Posterior cingulate gyrus (tissue), 11 donors: ENCODE measurements around the gene TMEM170A.
A peak's percentile ranks its signal among the peaks of the same experiment; 100 is the strongest.
"Not testable (repeated sequence)": the region's sequence is repeated elsewhere in the genome, so short reads cannot be mapped to it uniquely, and the experiment has no call there.

Experiments
- DNase-seq, 10 donors: peaks; one replicate each; pipeline versions ENCODE4 v3.0.0 to v3.0.0-alpha.2; 2020 to 2021; ENCODE audit warnings: mixed read lengths in 3 of 10
- intact Hi-C: fragments of 100-400 bp; cut with DNase I; formaldehyde crosslinking; loops from one replicate; pipeline ENCODE4 v1.15.1; 2023

The TMEM170A gene, protein sequence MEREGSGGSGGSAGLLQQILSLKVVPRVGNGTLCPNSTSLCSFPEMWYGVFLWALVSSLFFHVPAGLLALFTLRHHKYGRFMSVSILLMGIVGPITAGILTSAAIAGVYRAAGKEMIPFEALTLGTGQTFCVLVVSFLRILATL

DNA sequence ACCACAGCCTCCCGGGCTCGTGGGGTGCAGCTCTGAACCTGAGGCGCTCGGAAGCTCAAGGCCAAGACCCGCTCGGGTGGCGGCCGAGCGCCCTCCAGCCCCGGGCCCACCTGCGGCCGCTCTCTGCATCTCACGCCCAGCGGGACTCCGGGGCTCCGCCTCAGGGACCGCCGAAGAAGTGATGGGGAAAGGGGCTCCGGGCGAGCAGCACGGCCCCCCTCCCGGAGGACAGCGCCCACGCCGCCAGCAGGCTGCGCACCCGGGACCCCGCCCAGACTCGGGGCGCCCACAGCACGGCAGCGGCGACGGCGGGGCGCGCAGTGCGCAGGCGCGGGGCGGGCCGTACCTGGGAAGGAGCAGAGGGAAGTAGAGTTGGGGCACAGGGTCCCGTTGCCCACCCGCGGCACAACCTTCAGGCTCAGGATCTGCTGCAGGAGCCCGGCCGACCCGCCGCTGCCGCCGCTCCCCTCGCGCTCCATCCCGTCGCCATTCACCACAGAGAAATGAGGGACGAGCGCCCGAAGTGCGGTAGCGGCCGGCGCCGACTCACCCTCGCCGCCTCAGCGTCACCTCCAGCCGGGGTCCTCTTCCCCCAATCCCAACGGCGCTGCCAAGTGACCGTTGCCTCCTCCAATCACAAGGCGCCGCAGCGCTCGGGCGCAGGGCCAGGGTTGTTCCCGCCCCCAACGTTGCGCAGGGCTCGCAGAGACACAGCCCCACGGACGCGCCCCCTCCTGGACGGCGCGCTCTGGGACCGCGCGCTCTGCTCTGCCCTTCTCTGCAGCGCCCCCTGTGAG, at the start of gene TMEM170A:
Gene TMEM170A (minus strand): TSS at position 568 of the 797 bp plus-strand sequence. CDS start 89 bp downstream, at position 479.
- intact Hi-C loops, result loop anchor here (2.0 to 10.0 kb wide), 2 partner anchors 32 to 160 kb away; partner anchors contain the start of genes ADAT1 and CFDP1
- DNase-seq, result peak; percentile 97 to 100 (median 99)

DNA sequence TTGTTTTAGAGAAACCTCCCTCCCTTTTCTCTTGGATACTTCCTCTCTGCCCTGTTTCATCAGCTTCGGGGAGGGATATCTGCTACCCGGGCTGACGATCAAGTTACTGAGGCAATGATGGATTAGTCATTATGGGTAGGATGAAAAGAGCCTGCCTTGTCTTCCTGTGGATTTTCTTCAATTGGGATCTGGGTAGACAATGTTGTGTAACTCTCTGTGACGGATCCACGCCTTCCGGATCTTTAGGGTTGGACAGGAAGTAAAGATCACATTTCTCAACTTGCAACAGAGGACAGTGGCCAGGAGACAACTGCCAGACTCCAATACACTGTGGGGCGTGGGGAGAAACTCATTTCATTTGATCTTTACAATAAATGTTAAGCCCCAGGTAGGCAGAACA, 42.1 kb upstream of the TMEM170A start:
- no peak for DNase-seq
- intact Hi-C loops, result no loop called here

DNA sequence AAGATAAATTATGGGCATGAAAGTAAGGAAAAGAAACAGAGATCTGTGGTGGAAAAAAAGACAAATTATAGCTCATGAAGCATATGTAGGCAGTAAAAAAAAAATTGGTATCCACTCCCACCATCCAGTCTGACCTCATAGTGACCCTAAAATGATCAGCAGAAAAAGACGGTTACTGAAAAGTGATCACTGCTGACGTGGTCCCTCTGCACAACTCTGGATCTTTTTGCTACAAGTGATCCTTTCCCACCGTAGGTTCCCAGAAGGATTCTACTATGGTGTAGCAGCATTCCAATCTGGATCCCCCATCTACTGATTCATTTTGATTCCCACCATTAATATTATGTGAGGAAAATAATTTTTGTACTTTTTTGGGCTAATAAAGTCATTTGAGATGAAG, 41.6 kb upstream of the TMEM170A start:
- intact Hi-C loops, result no loop called here
- no peak for DNase-seq

DNA sequence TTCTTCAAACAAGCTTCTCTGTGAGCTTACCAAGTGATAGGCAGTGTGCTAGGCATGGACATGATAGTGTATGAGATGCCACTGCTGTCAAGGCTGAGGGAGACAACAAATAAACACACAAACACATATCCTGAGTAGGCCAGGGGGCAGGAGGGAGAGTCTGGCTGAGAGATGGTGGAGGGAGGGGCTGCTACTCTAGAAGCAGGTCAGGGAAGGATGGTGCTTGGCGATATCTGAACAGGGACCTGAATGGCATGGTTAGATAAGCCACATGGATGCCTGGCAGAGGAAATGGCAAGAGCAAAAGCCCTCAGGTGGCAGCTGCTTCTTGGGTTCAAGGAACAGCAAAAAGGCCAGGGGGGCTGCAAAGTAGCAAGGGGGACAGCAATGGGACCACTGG, 39.3 kb upstream of the TMEM170A start:
- intact Hi-C loops, result no loop called here
- no peak for DNase-seq

DNA sequence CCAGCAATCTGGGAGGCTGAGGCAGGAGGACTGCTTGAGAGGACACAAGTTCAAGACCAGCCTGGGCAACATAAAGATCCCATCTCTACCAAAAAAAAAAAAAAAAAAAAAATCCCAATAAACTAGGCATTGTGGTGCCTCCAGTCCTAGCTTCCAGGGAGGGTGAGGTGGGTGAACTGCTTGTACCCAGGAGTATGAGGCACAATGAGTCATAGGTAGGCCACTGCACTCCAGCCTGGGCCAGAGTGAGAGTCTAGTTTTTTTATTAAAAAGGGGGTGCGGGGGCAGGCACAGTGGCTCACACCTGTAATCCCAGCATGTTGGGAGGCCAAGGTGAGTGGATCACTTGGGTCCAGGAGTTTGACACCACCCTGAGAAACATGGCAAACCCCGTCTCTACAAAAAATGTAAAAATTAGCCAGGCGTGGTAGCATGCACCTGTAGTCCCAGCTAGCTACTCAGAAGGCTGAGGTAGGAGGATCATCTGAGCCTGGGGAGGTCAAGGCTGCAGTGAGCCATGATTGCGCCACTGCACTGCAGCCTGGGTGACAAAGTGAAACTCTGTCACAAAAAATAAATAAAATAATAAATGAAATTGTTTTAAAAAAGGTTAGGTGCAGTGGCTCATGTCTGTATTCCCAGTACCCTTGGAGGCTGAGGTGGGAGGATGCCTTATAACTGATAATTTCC, 38.6 kb upstream of the TMEM170A start:
- intact Hi-C loops, result no loop called here
- no peak for DNase-seq

DNA sequence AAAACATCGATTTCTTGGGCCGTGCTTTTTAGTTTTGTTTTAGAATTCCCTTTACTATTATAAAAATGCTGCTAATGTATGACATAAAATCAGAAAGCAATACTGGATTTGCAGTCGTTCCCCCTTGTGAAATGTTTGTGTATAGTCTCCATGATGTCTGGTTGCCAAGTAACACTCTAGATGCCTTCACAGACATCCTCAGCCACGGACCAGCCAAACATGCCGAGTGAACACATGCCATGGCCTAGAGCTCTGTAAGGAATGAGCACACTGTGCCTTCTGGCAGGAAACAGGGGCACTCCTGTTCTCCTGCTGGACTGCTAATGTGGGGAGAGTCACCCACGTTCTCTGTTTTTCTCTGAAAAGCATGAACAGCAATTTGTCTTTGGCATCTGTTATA, 37.3 kb upstream of the TMEM170A start:
- peak in 1 of 10 donors; percentile 18 for DNase-seq
- intact Hi-C loops, result not testable (repeated sequence)

DNA sequence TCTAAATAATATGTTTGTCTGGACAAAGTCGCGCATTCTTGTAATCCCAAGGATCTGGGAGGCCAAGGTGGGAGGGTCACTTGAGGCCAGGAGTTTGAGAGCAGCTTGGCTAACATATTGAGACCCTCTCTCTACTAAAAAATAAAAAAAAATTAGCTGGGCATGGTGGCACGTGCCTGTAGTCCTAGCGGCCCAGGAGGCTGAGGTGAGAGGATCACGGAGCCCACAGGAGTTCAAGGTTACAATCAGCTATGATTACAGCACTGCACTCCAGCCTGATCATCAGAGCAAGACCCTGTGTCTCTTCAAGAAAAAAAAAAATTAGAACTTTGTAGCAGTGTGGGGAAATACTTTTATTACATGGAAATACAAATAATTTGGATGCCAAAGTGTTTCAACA, 36.9 kb upstream of the TMEM170A start:
- intact Hi-C loops, result no loop called here
- no peak for DNase-seq

DNA sequence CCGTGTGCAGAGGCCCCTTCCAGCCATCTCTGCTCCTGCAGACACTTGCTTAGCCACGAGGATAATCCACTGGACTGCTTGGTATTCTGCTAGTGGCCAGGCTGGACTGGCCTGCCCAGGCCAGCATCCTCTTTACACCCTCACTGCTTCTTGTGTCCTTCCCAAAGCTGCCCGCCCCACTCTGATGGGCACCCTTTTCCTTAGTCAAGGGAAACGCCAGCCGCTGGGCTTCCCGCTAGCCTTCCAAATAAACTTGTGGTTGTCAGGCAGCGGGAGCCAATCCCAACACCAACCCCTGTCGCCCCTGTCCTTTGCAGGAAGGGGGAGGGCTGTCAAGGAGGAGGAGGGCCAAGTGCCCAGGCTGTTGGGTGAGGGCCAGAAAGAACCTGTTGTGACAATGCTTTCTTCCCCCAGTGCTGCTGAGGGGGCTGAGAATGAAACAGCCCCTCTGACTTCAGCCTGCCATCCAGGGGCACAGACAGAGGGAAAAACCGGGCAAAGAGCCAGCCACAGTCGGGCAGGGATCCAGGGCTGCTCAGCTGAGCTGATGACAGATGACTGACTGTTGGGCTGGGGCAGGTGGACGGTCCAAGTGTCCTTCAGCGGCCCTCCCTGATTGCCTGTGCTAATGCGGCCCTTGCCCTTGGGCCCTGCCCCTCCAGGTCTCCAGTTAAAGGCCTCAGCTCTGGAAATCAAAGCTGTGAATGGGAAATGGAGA, 34.3 kb upstream of the TMEM170A start:
- intact Hi-C loops, result not testable (repeated sequence)
- peak; percentile 59 to 96 (median 84) for DNase-seq

DNA sequence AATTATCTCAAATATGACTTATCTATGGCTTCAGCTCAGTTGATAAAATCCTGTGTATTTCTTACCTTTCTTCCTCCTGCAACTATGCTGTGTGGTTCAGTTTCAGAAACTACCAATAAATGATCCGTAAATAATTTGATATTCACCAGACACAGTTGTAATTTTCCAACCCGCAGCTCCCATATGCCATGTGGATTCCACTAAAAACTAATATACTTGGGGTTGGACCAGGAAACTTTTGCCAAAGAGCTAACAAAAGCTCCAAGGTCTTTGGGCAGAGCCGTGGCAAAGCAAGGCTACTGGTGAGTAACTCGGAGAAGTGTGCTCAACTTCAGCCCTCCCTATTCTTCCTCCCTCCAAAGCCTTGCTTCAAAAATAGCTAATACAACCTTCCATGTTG, 33.1 kb upstream of the TMEM170A start:
- intact Hi-C loops, result no loop called here

DNA sequence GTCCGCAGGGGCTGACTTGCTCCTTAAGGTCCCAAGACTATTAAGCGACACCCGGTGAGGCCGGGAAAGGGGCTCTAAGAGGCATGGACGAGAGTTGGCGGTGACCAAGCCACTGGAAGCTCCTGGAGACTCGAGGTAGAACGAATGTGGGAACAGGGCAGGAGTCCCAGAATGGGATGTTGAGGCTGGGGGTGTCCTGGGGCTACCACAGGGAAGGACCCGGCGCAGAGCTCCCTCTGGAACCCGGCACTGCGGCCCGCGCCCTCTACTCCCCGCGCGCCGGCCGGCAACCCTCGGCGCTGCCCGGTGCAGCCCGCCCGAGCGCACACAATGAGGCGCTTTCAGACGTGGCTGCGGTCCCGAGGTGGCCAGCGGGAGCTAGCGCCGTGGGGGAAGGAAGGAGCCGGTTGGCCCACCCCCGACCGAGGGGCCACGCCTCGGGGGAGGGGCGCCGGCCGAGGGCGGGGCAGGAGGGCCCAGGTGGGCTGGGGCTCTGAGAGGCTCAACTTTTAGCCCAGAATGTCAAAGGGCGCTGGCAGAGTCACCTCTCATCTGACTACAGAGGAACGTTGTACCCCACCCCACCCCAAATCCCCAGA, 30.7 kb upstream of the TMEM170A start, which contains the start of gene CHST6:
Gene CHST6 (minus strand): TSS at position 366 of the 599 bp plus-strand sequence. CDS start 15,613 bp downstream, outside the sequence.
- intact Hi-C loops, result no loop called here
- DNase-seq, result peak; percentile 45 to 95 (median 64)

More for the DNA sequence above, 33.1 kb upstream of the TMEM170A start:
- DNase-seq, result peak in 1 of 10 donors; percentile 23

DNA sequence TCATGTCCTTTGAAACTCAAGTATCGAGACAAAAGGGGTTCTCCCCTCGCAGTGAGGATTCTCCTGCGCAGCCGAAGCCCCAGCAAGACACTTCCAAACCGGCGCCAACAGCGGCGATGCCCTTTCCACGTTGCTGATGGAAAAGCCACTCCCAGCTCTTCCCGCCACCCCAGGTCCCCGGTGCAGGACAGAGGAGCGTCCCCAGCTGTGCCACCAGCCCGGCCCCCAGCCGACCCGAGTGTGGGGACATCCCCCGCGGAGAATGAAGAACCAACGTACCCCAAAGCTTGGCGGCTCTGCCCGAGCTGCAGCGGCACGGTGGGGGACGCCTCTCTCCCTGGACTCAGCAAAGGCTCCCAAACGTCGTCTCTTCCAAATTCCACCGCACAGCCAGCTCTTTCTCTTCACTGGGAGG, 30.2 kb upstream of the TMEM170A start:
- peak in 4 of 10 donors; percentile 15 to 82 (median 58) for DNase-seq
- intact Hi-C loops, result no loop called here

DNA sequence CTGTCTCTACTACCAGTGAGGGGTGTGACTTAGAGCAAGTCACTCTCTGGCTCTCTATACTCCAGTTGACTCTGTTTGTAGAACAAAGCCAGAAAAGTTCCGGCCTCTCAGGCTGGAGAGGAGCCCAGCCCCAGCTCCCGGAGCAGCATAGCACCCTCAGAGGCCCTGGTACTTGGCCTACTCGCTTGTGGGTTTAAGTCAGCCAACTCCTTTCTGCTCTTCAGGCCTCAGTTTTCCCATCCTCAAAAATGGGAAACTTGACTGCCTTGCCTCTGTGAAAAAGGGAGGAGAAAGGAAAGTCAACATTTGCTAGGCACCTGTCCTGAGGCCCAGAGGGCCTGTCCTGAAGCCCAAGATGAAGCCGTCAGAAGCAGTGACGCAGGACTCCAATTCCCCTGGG, 29.7 kb upstream of the TMEM170A start:
- peak in 2 of 10 donors; percentile 26 to 48 for DNase-seq
- intact Hi-C loops, result no loop called here

DNA sequence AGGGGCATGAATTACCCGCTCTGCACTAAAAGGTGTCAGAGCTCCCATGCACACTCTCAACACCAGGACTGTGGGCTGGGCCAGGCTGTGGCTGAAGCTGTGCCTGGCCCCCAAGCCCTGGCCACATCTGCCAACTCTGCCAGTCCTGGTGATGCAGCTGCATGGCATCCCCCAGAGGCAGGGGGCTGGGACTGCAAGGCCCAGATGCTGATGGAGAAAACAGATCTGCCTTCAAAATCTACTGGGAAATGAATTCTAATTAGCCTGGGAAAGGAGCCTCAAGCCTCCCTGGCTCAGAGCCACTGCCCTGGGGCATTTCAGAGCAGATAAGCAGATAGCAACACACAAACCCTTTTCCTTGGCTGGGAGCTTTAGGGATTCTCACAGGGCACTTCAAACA, 27.4 kb upstream of the TMEM170A start:
- intact Hi-C loops, result no loop called here
- DNase-seq, result peak; percentile 53 to 97 (median 73)

DNA sequence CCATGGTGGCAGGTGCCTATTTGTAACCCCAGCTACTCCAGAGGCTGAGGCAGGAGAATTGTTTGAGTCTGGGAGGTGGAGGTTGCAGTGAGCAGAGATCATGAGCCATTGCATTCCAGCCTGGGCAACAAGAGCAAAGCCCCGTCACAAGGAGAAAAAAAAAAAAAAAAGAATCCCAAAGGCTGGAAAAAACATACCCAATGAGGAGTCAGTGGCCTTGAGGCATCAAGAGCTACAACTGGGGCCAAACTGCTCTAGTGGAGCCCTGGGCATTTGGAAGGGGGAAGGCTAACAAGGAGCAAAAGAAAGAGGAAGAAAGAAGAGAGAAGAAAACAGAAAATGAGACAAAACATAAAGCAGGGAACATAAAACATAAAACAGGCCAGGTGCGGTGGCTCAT, 23.8 kb upstream of the TMEM170A start:
- intact Hi-C loops, result no loop called here
- DNase-seq, result no peak

DNA sequence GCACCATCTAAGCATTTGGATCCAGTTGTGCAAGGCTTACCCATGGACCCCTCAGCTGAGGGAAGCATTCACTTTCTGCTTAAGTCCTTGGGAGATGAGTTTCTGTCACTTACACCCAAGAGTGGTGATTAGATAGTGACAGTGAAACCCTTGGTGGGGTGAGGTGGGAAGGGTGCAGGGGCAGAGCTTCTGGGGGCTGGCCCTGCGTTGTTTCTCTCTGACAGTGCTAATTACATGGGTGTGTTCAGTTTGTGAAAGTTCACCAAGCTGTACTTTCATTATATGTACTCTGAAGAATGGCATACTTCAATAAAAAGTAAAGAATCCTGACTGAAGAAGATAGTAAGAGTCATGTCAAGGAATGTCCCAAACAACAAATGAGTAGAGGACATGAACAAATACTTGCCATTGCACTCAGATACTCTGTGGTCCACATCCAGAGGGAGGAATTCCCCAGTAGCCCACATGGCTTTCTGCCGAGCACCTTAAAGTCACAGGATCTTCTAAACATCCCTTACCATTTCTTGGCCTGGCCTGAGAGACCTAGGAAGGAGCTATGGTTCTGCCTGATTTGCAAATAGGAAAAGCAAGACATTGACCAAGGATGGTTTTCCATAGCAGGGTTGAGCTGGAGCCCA, 22.3 kb upstream of the TMEM170A start:
- intact Hi-C loops, result no loop called here
- DNase-seq, result no peak

DNA sequence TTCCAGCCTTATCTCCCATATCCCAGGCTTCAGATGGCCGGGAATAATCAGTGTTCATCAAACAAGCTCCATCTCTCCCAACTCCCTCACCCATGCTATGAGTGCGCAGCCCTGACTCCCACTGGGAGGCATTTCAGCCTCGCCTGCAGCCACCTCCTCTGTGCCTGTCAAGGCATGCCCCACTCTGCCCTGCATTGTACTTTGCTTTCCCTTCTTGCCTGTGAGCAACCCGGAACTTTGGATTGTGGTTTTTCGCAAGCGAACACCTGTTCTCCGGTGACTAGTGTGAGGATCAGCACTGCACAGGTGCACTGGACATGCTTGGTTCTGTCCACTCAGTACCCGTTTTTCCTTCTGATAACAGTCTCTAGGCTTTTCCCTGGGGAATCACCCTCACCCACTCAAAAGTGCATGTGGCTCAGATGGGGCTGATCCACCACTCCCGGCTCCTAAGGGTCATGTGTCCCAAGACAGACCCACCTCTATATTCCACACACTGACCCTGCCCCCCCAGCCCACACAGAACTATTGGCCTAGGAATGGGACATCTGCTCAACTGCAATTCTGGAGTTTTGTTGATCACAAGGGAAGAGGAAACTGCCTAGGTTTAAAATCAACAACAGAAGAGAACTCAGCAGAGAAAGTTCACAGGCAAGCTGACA, 21.7 kb upstream of the TMEM170A start:
- intact Hi-C loops, result no loop called here
- DNase-seq, result peak in 1 of 10 donors; percentile 25

DNA sequence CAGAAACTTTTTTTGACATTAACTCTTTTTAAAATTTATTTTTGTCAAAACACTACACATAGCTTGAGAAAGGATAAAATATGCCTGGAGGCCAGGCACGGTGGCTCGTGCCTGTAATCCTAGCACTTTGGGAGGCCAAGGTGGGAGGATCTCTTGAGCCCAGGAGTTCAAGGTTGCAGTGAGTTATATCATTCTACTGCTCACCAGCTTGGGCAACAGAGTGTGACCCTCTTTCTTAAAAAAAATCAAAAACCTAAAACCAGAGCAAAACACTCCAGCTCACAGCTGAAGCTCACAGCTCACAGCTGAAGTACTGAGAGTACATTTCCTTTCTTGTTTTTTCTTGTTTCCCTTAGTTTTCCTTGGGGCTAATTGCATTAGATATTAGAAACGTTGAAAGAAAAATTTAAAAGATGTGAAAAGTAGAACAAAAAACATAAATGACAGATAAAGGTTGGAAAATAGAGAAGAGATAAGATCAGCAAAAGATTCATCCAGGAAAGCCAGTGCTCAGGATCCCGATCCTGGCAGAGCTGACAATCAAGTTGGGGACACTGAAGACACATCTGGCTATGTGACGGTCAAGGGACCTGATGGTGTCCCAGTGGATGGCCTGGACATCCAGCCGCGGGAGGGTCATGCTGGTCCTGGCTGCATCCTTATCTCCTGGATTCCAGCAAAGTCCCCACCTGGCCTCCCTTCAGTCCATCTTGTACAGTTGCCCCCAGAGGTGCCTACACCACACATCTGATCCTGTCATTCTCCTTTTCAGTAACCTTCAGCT, 20.9 kb upstream of the TMEM170A start:
- no peak for DNase-seq
- intact Hi-C loops, result no loop called here

DNA sequence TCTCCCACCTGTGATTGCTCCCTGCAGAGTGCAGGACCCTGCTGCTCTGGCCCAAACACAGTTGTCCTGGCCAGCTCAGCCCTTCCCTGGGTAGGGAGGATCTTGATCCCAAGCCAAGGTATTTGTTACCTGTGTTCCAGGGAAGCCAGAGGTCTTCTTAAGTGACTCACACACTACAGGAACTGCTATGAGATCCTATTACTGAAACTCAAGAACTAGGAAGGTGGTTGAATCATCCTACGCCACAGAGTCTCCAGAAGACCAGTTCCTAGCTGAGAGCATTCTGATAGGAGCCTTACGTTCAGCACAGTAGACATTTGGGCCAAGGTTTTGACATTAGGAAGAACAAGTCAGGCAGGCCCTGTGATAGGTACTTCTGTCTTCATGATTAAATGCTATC, 18.7 kb upstream of the TMEM170A start:
- intact Hi-C loops, result no loop called here
- no peak for DNase-seq
